Measurements from ENCODE around the gene NPLOC4.

GRCh38 chr17:81529437-81529803 is 107.5 kb downstream of the NPLOC4 start:
- TF ChIP-seq, protein P1, sequence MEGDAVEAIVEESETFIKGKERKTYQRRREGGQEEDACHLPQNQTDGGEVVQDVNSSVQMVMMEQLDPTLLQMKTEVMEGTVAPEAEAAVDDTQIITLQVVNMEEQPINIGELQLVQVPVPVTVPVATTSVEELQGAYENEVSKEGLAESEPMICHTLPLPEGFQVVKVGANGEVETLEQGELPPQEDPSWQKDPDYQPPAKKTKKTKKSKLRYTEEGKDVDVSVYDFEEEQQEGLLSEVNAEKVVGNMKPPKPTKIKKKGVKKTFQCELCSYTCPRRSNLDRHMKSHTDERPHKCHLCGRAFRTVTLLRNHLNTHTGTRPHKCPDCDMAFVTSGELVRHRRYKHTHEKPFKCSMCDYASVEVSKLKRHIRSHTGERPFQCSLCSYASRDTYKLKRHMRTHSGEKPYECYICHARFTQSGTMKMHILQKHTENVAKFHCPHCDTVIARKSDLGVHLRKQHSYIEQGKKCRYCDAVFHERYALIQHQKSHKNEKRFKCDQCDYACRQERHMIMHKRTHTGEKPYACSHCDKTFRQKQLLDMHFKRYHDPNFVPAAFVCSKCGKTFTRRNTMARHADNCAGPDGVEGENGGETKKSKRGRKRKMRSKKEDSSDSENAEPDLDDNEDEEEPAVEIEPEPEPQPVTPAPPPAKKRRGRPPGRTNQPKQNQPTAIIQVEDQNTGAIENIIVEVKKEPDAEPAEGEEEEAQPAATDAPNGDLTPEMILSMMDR (conservative IDR thresholded peaks at IDR 0.05 in 1 of 2, IDR thresholded peaks at IDR 0.05 in 1 of 2; ENCODE audit: low read depth in 1 of 2, low read length in 2 of 2) = no peak
- no peak for TF ChIP-seq EZH2 (IDR thresholded peaks at IDR 0.05; ENCODE audit: low read length, missing control alignments)

All from fibroblast of lung (primary cell).